Ishikawa (cell line): ENCODE measurements around the gene CRABP2.

Source experiments
- CEBPB ChIP-seq: IDR thresholded peaks from 2 replicates; pipeline ENCODE4 v1.6.1; 2012
- CREB1 ChIP-seq: IDR thresholded peaks from 2 replicates; pipeline ENCODE4 v1.6.1; 2012; ENCODE audit warnings: low read depth
- EGR1 ChIP-seq: IDR thresholded peaks from 2 replicates; pipeline ENCODE4 v1.6.1; 2012
- EP300 ChIP-seq: IDR thresholded peaks from 2 replicates; pipeline ENCODE4 v1.6.1; 2012; ENCODE audit warnings: borderline replicate concordance
- FOXM1 ChIP-seq: IDR thresholded peaks from 2 replicates; pipeline ENCODE4 v1.6.1; 2012; ENCODE audit warnings: low read depth, borderline replicate concordance
- MAX ChIP-seq: IDR thresholded peaks from 2 replicates; pipeline ENCODE4 v1.6.1; 2012
- NFIC ChIP-seq: IDR thresholded peaks from 2 replicates; pipeline ENCODE4 v1.6.1; 2012
- RAD21 ChIP-seq: IDR thresholded peaks from 2 replicates; pipeline ENCODE4 v1.6.1; 2012; ENCODE audit warnings: low read depth
- REST ChIP-seq: IDR thresholded peaks from 2 replicates; pipeline ENCODE4 v1.6.1; 2012; ENCODE audit warnings: low read depth, mild to moderate bottlenecking
- TAF1 ChIP-seq: IDR thresholded peaks from 2 replicates; pipeline ENCODE4 v1.6.1; 2012; ENCODE audit warnings: low read depth, mild to moderate bottlenecking
- TCF12 ChIP-seq: IDR thresholded peaks from 2 replicates; pipeline ENCODE4 v1.6.1; 2012; ENCODE audit warnings: low read depth
- TEAD4 ChIP-seq: IDR thresholded peaks from 2 replicates; pipeline ENCODE4 v1.6.1; 2012
- USF1 ChIP-seq: IDR thresholded peaks from 2 replicates; pipeline ENCODE4 v1.6.1; 2012
- YY1 ChIP-seq: IDR thresholded peaks from 2 replicates; pipeline ENCODE4 v1.6.1; 2012; ENCODE audit warnings: low read depth
- ZBTB7A ChIP-seq: IDR thresholded peaks from 2 replicates; pipeline ENCODE4 v1.6.1; 2012; ENCODE audit warnings: low read depth

Gene CRABP2

GRCh38 chr1:156698995-156699394 is 6.4 kb downstream of the CRABP2 start:
- TF ChIP-seq EP300 = no peak

GRCh38 chr1:156697481-156697880 is 7.9 kb downstream of the CRABP2 start:
- no peak for TF ChIP-seq EP300
- no peak for TF ChIP-seq USF1
- no peak for TF ChIP-seq TEAD4
- TF ChIP-seq RAD21 = no peak
- no peak for TF ChIP-seq REST

- no peak for TF ChIP-seq ZBTB7A
- TF ChIP-seq CEBPB = no peak
- no peak for TF ChIP-seq EP300
Observed at GRCh38 chr1:156696755-156697154, 8.6 kb downstream of the CRABP2 start.

GRCh38 chr1:156694690-156694962 is 10.8 kb downstream of the CRABP2 start:
- no peak for TF ChIP-seq MAX
- TF ChIP-seq EGR1 = no peak
- TF ChIP-seq RAD21 = no peak
- TF ChIP-seq EP300 = no peak
- no peak for TF ChIP-seq REST

- TF ChIP-seq CREB1 (no peak), FOXM1 (no peak), CEBPB (no peak), NFIC (no peak), YY1 (no peak), EP300 (no peak), MAX (no peak), USF1 (no peak), TEAD4 (no peak), TAF1 (no peak), EGR1 (no peak), TCF12 (no peak), REST (no peak), ZBTB7A (no peak), RAD21 (no peak)
Observed at GRCh38 chr1:156693848-156694689, 11.3 kb downstream of the CRABP2 start.
